KMS-11 (cell line): Measurements from ENCODE around the gene TAGAP.

Experiments
- H2AFZ ChIP-seq: fragments of 200-600 bp; sonication (generic); 2 replicates; pipeline ENCODE4 v1.6.1; 2016; ENCODE audit warnings: antibody characterized with exemption, mixed run types, low read depth
- H3K27ac ChIP-seq: fragments of 200-600 bp; sonication (generic); 2 replicates; pipeline ENCODE4 v1.6.1; 2016; ENCODE audit warnings: mild to moderate bottlenecking, mixed run types
- H3K27me3 ChIP-seq: fragments of 200-600 bp; sonication (generic); 2 replicates; pipeline ENCODE4 v1.6.1; 2017; ENCODE audit warnings: mild to moderate bottlenecking, low read depth, mixed run types, moderate library complexity; ENCODE audit not compliant: insufficient read depth
- H3K36me3 ChIP-seq: fragments of 200-600 bp; sonication (generic); 2 replicates; pipeline ENCODE4 v1.6.1; 2017; ENCODE audit warnings: mild to moderate bottlenecking, mixed run types; ENCODE audit not compliant: insufficient read depth
- H3K4me1 ChIP-seq: fragments of 200-600 bp; sonication (generic); 2 replicates; pipeline ENCODE4 v1.6.1; 2016; ENCODE audit warnings: mild to moderate bottlenecking, low read depth, mixed run types; ENCODE audit not compliant: poor library complexity, severe bottlenecking
- H3K4me2 ChIP-seq: fragments of 200-600 bp; sonication (generic); 2 replicates; pipeline ENCODE4 v1.7.0; 2016; ENCODE audit warnings: mild to moderate bottlenecking, mixed run types
- H3K4me3 ChIP-seq: fragments of 200-600 bp; sonication (generic); IDR thresholded peaks from 2 replicates; pipeline ENCODE4 v1.6.1; 2017; ENCODE audit warnings: low read depth, low read length, mixed read lengths; ENCODE audit not compliant: insufficient read depth
- H3K79me2 ChIP-seq: fragments of 200-600 bp; sonication (generic); 2 replicates; pipeline ENCODE4 v1.6.1; 2016; ENCODE audit warnings: low read depth, mixed run types; ENCODE audit not compliant: insufficient read depth
- H3K9ac ChIP-seq: fragments of 200-600 bp; sonication (generic); 2 replicates; pipeline ENCODE4 v1.6.1; 2016; ENCODE audit warnings: mild to moderate bottlenecking, mixed run types
- H4K20me1 ChIP-seq: fragments of 200-600 bp; sonication (generic); 2 replicates; pipeline ENCODE4 v1.6.1; 2016; ENCODE audit warnings: mild to moderate bottlenecking, mixed run types; ENCODE audit not compliant: insufficient read depth
- TF ChIP-seq, protein P1 (sequence below): fragments of 200-600 bp; sonication (generic); conservative IDR thresholded peaks from 2 replicates; pipeline ENCODE4 v1.6.1; 2017; ENCODE audit warnings: low read depth, mild to moderate bottlenecking, antibody characterized with exemption, low read length, moderate library complexity, mixed read lengths

The TAGAP gene

DNA sequence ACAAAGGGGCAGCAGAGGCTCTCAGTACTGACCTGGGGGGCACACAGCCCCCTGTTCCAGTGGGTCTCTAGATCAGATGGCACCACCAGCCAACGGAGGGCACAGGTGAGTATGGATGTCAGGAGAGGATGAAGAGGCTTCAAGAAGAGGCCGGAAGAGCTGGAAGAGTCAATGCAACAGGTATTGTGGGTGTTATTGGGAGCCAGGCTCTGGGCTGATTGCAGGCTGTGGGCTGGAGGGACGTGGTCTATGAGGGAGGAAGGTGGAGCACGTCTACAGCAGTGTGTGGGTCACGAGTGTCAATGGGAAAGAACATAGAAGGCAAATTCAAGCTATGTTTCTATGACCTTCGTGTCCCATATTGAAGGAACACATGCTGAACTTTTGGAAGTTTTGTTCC lies 18.8 kb upstream of the TAGAP start:
- TF ChIP-seq, protein P1, sequence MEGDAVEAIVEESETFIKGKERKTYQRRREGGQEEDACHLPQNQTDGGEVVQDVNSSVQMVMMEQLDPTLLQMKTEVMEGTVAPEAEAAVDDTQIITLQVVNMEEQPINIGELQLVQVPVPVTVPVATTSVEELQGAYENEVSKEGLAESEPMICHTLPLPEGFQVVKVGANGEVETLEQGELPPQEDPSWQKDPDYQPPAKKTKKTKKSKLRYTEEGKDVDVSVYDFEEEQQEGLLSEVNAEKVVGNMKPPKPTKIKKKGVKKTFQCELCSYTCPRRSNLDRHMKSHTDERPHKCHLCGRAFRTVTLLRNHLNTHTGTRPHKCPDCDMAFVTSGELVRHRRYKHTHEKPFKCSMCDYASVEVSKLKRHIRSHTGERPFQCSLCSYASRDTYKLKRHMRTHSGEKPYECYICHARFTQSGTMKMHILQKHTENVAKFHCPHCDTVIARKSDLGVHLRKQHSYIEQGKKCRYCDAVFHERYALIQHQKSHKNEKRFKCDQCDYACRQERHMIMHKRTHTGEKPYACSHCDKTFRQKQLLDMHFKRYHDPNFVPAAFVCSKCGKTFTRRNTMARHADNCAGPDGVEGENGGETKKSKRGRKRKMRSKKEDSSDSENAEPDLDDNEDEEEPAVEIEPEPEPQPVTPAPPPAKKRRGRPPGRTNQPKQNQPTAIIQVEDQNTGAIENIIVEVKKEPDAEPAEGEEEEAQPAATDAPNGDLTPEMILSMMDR = no peak
- H3K27me3 ChIP-seq = no peaks in the 10 kb centered on the region
- H4K20me1 ChIP-seq = no peaks in the 10 kb centered on the region
- H3K27ac ChIP-seq = no peak overlapping the region
- no peak overlapping the region for H3K9ac ChIP-seq
- H2AFZ ChIP-seq = no peak overlapping the region
- H3K79me2 ChIP-seq = no peaks in the 10 kb centered on the region
- H3K36me3 ChIP-seq = no peaks in the 10 kb centered on the region
- no peak overlapping the region for H3K4me2 ChIP-seq
- H3K4me1 ChIP-seq = no peaks in the 10 kb centered on the region
- H3K4me3 ChIP-seq = no peak overlapping the region

DNA sequence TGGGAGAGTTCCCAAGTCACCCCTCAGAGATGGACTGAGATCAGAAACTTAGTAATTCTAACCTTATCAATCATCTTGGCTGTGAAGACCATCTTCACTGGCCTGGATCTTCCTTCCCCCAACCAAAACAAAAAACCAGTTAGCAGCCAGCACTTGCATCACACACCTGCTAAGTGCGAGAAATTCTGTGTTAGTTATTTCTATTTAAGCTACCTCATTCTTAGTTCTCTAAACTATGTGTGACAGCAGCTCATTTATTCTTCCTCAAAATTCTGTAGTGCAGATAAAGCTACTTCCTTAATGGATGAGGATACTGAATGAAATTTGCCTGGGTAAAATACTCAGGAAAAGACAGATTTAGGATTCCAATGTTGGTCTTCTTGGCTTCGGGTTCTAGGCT lies 18.2 kb upstream of the TAGAP start:
- H2AFZ ChIP-seq = no peak overlapping the region
- H3K27ac ChIP-seq = no peak overlapping the region
- no peaks in the 10 kb centered on the region for H3K4me1 ChIP-seq

DNA sequence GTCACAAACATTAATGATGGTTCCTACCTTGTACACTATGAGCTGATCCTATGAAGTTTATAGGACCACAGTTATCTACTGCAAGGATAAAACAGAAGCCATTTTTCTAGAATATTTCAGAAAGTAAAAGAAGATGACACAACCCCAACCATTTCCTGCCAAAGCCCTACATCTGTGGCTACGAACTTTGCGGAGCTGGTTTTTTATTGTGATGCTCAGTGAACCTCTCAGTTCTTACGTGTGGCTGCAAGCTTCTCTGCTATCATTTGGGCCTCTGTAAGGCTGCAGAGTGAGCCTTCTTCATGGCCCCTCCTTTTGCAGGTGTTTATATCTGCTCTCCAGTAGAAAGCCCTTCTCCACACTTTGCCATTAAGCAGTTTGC lies 17.8 kb upstream of the TAGAP start:
- Histone ChIP-seq H2AFZ (no peak overlapping the region), H3K4me2 (no peak overlapping the region), H3K4me3 (no peak overlapping the region), H3K9ac (no peak overlapping the region), H3K27me3 (no peaks in the 10 kb centered on the region), H3K27ac (no peak overlapping the region), H3K4me1 (no peaks in the 10 kb centered on the region), H3K36me3 (no peaks in the 10 kb centered on the region), H3K79me2 (no peaks in the 10 kb centered on the region), H4K20me1 (no peaks in the 10 kb centered on the region)
- TF ChIP-seq, protein P1 = no peak

More for the DNA sequence above, 18.2 kb upstream of the TAGAP start:
- Histone ChIP-seq H4K20me1 (no peaks in the 10 kb centered on the region), H3K36me3 (no peaks in the 10 kb centered on the region), H3K9ac (no peak overlapping the region), H3K4me3 (no peak overlapping the region), H3K79me2 (no peaks in the 10 kb centered on the region), H3K4me2 (no peak overlapping the region), H3K27me3 (no peaks in the 10 kb centered on the region)
- TF ChIP-seq, protein P1 = no peak

DNA sequence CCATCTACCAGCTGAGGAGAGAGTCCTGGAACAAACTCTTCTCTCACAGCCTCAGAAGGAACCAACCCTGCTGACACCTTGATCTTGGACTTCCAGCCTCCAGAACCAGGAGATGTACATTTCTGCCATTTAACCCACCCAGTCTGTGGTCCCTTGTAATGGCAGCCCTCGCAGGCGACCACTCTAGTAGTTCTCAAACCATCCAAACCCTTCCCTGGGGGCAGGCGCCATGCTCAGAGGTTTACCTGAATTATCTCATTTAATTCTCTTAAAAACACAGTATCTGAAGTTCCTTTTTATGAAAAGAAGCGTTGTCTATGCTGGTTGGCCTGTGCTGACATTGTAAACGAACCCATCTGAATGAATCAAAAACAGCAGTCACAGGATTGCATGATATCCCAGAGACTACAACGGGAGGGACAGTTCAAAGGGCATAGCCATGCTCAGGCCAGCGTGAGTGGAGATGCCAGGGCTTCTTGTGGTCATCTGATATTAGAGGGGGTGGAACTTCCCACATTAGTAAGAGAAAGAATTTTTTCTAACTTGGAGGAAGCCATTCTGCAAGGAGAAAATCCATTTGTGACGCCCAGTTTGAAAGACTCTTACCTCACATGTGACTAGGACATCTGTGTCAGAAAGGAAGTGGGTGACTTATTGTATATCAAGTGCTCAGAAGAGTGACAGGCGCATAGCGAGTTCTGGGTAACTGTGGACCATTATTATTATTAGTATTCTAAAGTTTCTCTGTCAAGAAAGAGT lies 17.2 kb upstream of the TAGAP start:
- no peak overlapping the region for H3K4me2 ChIP-seq

More for the DNA sequence above, 17.2 kb upstream of the TAGAP start:
- H3K27me3 ChIP-seq = no peaks in the 10 kb centered on the region
- no peak overlapping the region for H3K9ac ChIP-seq
- no peaks in the 10 kb centered on the region for H3K4me1 ChIP-seq
- no peak overlapping the region for H3K27ac ChIP-seq
- no peak overlapping the region for H2AFZ ChIP-seq
- no peaks in the 10 kb centered on the region for H3K36me3 ChIP-seq
- H3K4me3 ChIP-seq = no peak overlapping the region
- TF ChIP-seq, protein P1 = no peak
- H3K79me2 ChIP-seq = no peaks in the 10 kb centered on the region
- no peaks in the 10 kb centered on the region for H4K20me1 ChIP-seq
